ENCODE data around the gene TMEM250.
A peak's percentile ranks its signal among the peaks of the same experiment; 100 is the strongest.
"Not testable (repeated sequence)": the region's sequence is repeated elsewhere in the genome, so short reads cannot be mapped to it uniquely, and the experiment has no call there.

Gene TMEM250

DNA sequence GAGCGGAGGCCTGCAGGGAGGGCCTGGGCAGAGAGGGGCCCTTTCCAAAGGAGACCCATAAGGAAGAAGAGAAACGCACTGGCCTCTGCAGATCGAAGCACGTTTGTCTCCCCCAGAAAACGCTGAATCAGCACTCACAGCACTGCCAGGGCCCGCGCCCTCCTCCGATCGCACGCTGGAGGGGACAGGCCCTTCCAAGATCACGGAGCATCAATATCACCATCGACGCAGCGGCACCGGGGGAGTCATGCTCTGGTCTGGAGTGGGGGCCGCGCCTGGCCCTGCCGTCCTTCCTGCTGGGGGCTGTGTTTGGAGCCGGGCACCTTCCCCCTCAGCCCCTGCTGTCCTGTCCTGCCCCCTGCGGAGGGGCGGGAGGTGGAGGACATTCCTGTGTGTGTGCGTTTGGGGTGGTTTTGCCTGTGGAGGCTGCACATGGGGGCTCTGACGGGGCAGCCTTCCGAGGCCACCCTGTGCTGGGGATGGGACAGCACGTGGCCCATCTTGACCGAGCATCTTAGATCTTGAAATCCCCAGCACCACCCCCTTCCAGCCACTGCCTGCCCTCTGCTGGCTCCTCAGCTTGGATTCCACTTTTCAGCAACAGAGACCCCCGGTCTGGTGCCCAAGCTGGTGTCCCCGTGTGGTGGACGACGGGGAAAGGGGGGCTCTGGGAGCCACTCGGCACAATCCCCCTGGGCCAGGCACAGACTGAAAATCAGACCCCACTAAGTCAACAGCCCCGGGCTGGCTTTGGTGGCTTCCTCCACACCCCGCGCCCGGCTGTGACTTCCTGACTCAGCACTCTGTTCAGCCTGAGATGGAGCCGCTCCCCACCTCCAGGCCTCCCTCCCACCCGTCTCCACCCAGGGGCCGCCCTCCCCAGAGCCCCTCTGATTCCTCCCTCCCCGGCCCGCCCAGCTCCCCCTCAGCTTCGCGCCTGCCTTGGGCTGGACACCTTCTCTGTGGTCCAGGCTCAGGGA lies 8.3 kb downstream of the TMEM250 start:
- peak; percentile 54 for DNase-seq

DNA sequence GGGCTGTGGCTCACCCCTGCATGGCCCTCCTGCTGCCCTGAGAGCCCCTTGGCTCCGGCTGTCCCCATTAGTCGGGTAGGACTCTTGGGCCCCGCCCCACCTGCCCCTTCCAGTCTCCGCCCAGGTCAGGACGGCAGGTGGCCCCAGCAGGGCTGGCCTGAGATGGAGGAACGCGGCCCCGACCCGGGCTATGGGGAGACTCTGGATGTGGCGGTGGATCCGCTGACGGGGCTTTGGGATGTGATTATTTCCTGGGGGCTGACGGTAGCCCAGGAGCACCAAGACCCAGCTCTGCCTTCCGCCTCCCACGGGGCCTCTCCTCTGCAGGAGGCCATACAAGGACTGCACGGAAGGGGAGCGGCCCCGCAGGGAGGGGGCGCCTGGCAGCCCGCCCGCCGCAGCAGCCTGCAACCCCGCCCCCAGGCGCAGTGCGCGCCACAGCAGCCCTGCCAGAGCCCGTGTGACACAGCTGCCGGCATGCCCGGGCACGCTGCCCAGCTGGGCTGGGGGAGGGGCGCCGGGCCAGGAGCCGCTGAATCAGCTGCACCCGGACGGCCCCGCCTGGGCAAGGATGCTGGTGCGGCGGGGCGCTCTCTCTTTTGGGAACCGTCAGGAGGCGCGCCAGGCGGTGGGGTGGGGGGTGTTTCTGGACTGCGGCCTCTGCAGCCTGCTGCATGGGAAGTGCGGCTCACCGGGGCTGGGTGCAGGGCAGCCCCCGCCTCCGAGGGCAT lies 9.2 kb downstream of the TMEM250 start:
- peak; percentile 89 for DNase-seq

GRCh38 chr9:136108648-136109266 lies 9.9 kb downstream of the TMEM250 start:
- no peak for DNase-seq

GRCh38 chr9:136107953-136108647 lies 10.6 kb downstream of the TMEM250 start:
- DNase-seq = no peak

DNA sequence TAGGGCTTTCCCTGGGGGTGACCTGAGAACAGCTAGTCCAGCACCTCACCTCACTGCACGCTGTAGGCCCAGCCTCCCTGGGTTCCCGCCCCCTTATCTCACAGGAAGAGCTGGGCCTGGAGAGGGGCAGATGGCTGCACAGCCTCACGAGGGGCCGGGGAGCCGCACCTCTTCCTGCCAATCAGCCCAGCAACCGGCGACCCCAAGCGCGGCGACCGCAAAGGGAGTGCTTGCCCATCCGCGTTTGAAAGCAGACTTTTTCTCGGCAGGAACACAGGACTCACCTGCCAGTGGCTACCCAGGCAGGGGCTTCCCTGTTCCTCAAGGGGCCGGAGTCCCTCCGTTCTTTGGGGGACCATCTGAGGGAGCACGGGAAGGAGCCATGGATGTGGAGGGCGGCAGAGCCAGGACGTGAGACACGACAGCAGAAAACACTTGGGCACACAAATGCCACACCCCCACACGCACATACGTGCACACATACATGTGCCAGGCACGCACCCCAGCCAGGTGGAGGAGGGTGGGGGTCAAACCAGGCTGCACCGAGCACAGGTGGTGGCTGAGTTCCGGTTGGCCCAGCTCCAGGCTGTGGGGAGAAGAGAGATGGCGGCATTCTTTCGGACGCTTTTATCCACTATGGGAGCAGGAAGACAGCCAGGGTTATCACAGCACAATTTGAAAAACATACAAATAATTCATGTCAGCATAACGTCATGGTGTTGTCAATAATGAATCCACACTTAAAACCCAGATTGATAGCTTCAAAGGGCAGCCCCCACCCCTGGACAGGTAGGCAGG lies 11.3 kb downstream of the TMEM250 start:
- DNase-seq = peak; percentile 31

- no peak for DNase-seq
These were observed 13.1 kb downstream of the TMEM250 start for GRCh38 chr9:136105398-136106135.

DNA sequence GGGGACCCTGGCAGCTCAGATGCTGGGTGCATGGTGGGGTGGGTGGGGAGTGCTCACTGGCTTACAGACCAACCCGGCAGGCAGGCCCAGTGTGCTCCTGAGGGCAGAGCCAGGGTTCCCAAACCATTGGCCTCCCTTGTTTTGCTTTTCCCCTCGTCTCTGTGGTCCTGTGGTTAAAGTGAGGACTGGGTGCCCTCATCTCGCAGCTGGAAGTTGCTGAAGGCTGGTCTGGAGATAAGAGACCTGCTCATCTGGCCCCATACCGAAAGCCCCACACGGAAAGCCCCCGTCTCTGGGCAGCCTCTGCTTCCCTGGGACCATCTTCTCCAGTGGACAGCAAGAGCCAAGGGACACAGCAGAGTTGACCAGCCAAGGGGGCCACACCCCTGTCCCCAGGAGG lies 13.8 kb downstream of the TMEM250 start:
- DNase-seq = no peak

- no peak for DNase-seq
These were observed 14.2 kb downstream of the TMEM250 start for GRCh38 chr9:136104488-136104800.

DNA sequence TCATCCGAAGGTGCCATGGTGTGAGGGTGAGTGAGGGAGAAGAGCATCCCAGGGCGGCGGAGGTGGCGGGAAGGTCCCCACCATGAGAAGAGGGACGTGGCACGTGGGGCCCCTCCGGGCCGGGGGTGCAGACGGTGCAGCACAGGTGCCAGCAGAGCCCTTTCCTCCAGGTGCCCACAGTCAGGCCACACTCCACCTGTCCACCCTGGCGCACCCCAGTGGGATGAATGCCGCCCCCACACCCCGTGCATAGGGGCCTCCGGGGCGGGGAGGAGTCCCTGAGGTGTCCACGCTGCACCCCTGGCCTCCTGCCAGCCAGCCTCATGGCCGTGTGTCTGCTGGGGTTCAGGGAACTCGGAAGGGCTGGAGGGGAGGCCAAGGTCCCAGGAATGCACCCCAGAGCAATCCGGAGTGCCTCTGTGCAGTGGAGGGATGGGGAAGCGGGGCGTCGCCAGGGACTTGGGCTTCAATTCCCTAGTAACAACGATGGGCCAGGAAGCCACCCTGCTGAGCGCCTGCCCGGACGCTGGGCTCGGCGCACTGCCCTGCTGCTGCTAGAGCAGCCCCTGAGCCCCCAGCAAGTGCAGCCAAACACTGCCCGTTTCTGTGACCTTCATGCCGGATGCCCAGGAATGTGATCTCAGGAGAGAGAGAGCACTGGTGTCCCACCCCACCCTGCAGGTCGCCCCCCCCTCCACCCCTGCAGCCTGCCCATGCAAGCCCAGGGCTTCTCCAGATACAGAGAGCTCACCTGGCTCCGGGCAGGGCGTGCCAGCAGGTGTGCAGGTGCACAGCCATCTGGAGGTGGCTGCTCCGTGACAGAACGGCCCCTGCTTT lies 14.8 kb downstream of the TMEM250 start:
- no peak for DNase-seq

DNA sequence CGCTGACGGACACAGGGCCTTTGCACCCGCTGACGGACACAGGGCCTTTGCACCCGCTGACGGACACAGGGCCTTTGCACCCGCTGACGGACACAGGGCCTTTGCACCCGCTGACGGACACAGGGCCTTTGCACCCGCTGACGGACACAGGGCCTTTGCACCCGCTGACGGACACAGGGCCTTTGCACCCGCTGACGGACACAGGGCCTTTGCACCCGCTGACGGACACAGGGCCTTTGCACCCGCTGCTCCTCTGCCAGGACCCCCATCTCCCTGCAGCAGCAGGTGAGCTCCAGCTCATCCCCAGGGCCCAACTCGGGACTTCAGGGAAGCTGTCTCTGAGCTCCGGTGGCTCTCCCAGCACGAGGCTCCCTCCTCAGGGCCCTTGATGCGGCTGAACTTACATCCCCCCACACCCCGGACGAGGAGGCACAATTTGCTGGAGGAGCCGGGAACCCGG lies 17.0 kb downstream of the TMEM250 start:
- DNase-seq = not testable (repeated sequence)

DNA sequence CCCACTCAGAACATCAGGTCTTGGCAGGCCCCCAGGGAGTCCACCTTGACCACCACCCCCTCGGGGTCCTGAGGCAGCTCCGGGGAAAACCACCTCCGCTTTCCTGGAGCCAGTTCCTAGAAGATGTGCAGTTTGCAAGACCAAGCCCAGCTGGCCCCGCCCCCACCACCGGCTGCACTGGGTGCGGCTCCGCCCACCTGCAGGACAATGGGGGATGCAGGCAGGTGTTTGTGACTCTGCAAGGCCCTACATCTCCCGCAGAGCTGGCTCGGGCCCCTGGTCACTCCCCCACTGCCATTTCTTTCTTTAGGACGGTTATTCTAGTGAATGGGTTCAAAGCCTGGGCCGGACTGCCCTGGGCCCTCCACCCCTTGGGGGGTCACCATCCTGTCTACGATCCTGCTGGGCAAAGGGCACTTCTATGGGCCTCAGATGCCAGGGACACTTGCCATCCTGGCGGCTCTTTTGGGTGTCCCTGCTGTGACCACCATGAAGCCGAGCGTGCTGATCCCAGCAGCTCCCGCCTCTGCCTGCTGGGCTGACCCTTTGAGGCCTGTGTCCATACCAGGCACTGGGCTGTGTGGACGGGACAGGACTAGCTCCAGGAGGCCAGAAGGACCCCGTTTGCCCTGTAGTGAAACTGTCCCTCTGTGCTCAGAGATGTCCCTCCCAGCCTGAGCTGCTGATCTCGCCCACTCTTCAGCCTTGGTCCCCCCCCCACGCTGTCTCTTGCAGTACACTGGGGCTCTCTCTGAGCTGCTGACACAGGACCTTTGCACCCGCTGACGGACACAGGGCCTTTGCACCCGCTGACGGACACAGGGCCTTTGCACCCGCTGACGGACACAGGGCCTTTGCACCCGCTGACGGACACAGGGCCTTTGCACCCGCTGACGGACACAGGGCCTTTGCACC lies 17.7 kb downstream of the TMEM250 start:
- no peak for DNase-seq

- no peak for DNase-seq
These were observed 19.1 kb downstream of the TMEM250 start for GRCh38 chr9:136099542-136099941.

DNA sequence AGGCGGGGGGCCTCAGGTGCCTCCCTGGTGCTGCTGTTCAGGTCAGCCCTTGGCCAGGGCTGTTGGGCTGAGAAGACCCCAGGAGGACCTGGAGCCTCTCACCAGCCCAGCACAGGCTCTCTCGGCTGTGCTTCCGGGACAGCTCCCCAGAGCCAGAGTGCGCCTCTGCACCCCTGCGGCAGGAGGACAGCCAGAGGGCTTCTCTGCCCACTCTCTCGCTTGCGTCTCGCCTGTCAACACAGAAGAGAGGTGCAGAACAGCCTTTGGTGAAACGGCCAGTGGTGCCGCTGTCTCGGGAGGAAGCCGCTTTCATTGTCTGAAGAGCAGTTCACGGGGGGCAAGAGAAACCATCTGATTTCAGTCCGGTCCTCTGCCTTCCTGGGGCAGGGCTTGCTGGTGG lies 19.8 kb downstream of the TMEM250 start:
- no peak for DNase-seq

DNA sequence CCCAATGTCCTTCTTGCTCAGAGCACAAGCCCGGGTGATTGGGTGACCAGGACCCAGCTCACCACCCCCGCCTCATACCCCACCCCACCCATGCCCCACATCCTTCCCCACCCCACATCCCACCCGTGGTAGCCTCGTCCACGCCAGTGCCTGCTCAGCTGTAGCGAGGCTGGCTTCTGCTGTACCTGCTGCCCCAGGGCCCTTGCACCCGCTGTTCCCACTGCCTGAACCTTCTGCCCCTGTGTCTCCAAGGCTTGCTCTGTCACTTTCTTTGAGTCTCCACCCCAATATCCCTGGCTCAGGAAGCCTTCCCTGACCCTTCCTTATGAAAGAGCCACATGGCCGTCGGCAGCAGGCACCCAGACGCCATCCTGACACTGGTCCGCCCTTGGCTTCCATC lies 20.5 kb downstream of the TMEM250 start:
- no peak for DNase-seq

GRCh38 chr9:136096505-136097001 lies 22.1 kb downstream of the TMEM250 start:
- DNase-seq = no peak

- DNase-seq = peak; percentile 21
These were observed 23.3 kb downstream of the TMEM250 start, which contains the start of gene NACC2 for GRCh38 chr9:136095070-136096058. TSS of gene NACC2 (minus strand) at chr9:136095289. CDS start at chr9:136050521, 44,768 bp downstream.
